Stimulated activated CD4-positive, alpha-beta T cell treated with anti-CD3 and anti-CD28 coated beads, Interleukin-4, amount 100 ng/mL, for 1 hour (primary cell): ENCODE results near the gene CERS6.

ENCODE experiments used
- DNase-seq: peaks from one replicate; pipeline ENCODE4 v3.0.0-alpha.2; 2020

The CERS6 gene

GRCh38 chr2:168679741-168680310 is 223.8 kb downstream of the CERS6 start:
- no peak for DNase-seq

- no peak for DNase-seq
Measured at GRCh38 chr2:168683996-168684395, 227.9 kb downstream of the CERS6 start.

- DNase-seq, result no peak
Measured at GRCh38 chr2:168684921-168685599, 229.0 kb downstream of the CERS6 start.

- no peak for DNase-seq
Measured at GRCh38 chr2:168685600-168686451, 229.8 kb downstream of the CERS6 start.

GRCh38 chr2:168686452-168687191 is 230.6 kb downstream of the CERS6 start:
- no peak for DNase-seq

GRCh38 chr2:168687314-168687713 is 231.2 kb downstream of the CERS6 start:
- DNase-seq, result peak; percentile 3

GRCh38 chr2:168690381-168690885 is 234.4 kb downstream of the CERS6 start:
- no peak for DNase-seq

GRCh38 chr2:168691221-168691620 is 235.1 kb downstream of the CERS6 start:
- DNase-seq, result no peak

GRCh38 chr2:168692132-168692744 is 236.2 kb downstream of the CERS6 start:
- no peak for DNase-seq

GRCh38 chr2:168694173-168694572 is 238.1 kb downstream of the CERS6 start:
- DNase-seq, result no peak

- DNase-seq, result no peak
Measured at GRCh38 chr2:168694866-168695265, 238.8 kb downstream of the CERS6 start.

- no peak for DNase-seq
Measured at GRCh38 chr2:168697668-168698121, 241.6 kb downstream of the CERS6 start.

GRCh38 chr2:168698969-168699368 is 242.9 kb downstream of the CERS6 start:
- DNase-seq, result no peak

- no peak for DNase-seq
Measured at GRCh38 chr2:168699844-168700417, 243.9 kb downstream of the CERS6 start.

GRCh38 chr2:168700615-168701245 is 244.7 kb downstream of the CERS6 start:
- no peak for DNase-seq

GRCh38 chr2:168702579-168702978 is 246.5 kb downstream of the CERS6 start:
- no peak for DNase-seq

- no peak for DNase-seq
Measured at GRCh38 chr2:168703926-168704325, 247.9 kb downstream of the CERS6 start.

GRCh38 chr2:168705534-168706470 is 249.7 kb downstream of the CERS6 start:
- DNase-seq, result no peak

- no peak for DNase-seq
Measured at GRCh38 chr2:168706806-168707205, 250.7 kb downstream of the CERS6 start.

GRCh38 chr2:168708080-168708479 is 252.0 kb downstream of the CERS6 start:
- no peak for DNase-seq
